LNCaP clone FGC (cell line): Measurements from ENCODE around the gene HUNK.

Experiments
- DNase-seq: peaks from one replicate; pipeline ENCODE4 v3.0.0-alpha.2; 2011; ENCODE audit warnings: low read depth
- H3K4me3 ChIP-seq: 2 replicates; pipeline ENCODE4 v1.5.1; 2011; ENCODE audit warnings: mild to moderate bottlenecking, low read depth, low read length, control low read depth
- CTCF ChIP-seq: IDR thresholded peaks from 2 replicates; pipeline ENCODE4 v1.5.1; 2012; ENCODE audit warnings: mild to moderate bottlenecking; ENCODE audit not compliant: control insufficient read depth, insufficient read depth; ENCODE audit errors: extremely low read depth

HUNK gene

GRCh38 chr21:31877463-31877957 lies 4.7 kb downstream of the HUNK start:
- DNase-seq: no peak
- TF ChIP-seq CTCF: no peak
- no peak overlapping the region for H3K4me3 ChIP-seq

- no peak for TF ChIP-seq CTCF
- H3K4me3 ChIP-seq: no peak overlapping the region
- DNase-seq: no peak
These were observed 6.0 kb downstream of the HUNK start for GRCh38 chr21:31878831-31879230.

GRCh38 chr21:31879241-31879650 lies 6.4 kb downstream of the HUNK start:
- H3K4me3 ChIP-seq: no peak overlapping the region
- DNase-seq: peak; percentile 7
- no peak for TF ChIP-seq CTCF

- TF ChIP-seq CTCF: no peak
- H3K4me3 ChIP-seq: no peak overlapping the region
- no peak for DNase-seq
These were observed 7.1 kb downstream of the HUNK start for GRCh38 chr21:31879911-31880310.

GRCh38 chr21:31880816-31881215 lies 8.0 kb downstream of the HUNK start:
- no peak for DNase-seq
- TF ChIP-seq CTCF: no peak
- no peak overlapping the region for H3K4me3 ChIP-seq

GRCh38 chr21:31882711-31883110 lies 9.9 kb downstream of the HUNK start:
- DNase-seq: no peak
- TF ChIP-seq CTCF: no peak
- H3K4me3 ChIP-seq: no peak overlapping the region

- H3K4me3 ChIP-seq: no peak overlapping the region
- TF ChIP-seq CTCF: no peak
These were observed 12.3 kb downstream of the HUNK start for GRCh38 chr21:31885146-31885545.

More at GRCh38 chr21:31885146-31885545, 12.3 kb downstream of the HUNK start:
- no peak for DNase-seq
